GM18520 (cell line): ENCODE results near the gene ZNF385A.
"Not testable (repeated sequence)": the region's sequence is repeated elsewhere in the genome, so short reads cannot be mapped to it uniquely, and the experiment has no call there.

Experiments
- ATAC-seq: cut with Tn5 transposase; IDR thresholded peaks from one replicate; pipeline ENCODE4 v1.9.1; 2021; ENCODE audit not compliant: unreplicated experiment

The ZNF385A gene

DNA sequence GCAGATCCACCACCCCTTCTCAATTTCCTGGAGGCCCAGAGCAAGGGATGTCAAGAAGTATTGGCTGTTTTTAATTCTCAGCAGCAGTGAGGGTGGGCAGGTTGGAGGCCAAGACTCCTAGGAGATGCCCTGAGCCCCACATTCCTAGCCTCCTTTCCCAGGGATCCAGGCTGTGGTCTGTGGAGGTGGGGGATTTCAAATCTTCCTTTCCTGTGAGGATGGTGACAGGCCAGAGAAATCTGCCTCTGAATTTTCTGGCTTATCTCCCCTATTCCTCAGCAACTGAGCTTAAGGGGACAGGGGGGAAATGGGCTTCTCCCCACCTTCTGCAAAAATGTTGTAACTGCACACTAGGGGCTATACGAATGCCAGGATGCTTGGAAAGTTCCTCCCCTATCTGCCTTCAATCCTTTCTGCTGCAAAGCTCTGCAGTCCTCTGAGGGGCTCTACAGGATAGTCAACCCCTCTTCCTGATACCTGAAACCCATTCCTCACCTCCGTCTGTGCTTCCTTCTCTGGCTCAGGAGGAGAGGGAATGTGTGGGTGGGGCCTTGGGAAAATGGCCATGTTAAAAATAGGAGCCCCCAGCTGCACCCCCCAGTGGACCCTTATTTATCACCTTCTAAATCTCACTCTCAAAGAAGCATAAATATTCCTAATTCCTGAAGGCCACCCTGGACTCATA is 26.9 kb downstream of the ZNF385A start:
- no peak for ATAC-seq

DNA sequence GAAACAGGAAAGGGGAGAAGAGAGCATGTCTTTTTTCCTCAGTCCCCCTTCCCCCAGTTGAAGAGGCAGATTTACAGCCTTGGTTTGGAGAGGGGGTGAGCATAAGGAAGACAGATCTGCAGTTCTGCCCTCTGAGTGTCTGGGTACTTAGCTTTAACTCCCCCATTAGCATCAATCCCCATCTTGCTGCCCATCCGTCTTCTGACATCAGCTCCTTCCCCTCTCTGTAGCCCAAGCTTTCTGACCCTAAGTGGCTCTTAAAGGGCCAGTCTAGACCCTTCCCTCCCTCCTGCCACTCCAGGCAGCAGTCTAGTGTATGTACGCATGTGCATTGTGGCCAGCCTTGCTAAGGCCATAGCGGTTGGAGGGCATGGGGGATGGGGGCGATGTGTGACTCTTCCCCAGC is 27.6 kb downstream of the ZNF385A start:
- ATAC-seq: no peak

DNA sequence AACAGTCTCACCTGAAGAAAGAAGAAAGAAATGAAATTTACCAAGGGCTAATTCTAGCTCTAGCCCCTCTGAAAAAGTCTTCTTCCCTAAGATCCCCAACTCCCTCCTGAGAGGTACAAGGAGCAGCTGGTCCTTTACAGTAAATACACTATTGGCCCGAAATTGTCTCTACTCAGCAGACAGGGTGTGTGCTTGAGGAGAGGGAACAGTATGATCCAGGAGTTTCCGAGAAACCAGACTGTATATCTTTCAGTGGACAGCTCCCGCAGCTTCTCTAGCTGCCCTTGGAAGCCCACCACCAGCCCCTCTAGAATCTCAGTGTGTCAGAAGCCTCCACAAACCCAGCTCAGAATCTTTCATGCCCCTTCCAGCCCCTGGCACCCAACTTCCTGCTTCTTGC is 28.3 kb downstream of the ZNF385A start:
- no peak for ATAC-seq

DNA sequence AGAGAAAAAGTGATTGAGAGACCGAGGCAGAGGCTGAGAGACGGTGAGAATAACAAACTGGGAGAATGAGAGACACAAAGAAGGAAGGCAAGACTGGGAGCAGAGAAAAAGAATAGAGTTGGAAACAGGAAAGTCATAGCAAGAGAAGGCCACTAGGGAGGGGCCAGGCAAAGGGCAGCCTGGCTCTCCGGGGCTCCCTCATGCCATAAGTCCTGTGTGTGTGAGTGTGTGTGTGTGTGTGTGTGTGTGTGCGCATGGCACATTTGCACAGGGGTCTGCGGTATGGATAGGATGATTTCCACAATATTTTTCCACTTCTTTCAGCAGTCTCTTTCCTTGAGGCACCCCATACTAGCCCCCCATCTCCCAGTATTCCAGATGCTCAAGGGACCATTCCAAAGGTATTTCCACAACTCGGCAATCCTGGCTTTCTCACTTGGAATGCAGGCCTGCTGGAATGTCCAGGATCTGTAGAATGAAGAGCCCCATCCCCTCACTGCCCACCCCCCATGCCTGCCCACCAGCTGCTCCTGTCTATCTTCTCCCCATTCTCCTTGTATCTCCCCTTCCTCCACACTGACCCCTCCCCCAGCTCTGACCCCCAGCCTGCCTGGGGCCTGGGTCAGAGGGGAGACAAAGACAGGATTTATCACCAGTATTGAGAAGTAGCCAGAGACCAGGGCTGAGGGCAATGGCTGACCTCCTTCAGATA is 29.3 kb downstream of the ZNF385A start:
- ATAC-seq: no peak

DNA sequence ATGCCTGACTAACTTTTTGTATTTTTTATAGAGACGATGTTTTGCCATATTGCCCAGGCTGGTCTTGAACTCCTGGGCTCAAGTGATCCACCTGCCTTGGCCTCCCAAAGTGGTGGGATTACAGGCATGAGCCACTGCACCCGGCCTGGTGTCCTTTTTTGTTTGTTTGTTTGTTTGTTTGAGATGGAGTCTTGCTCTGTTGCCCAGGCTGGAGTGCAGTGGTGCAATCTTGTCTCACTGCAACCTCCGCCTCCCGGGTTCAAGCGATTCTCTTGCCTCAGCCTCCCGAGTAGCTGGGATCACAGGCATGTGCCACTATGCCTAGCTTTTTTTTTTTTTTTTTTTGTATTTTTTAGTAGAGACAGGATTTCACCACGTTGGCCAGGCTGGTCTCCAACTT is 30.3 kb downstream of the ZNF385A start:
- ATAC-seq: not testable (repeated sequence)

DNA sequence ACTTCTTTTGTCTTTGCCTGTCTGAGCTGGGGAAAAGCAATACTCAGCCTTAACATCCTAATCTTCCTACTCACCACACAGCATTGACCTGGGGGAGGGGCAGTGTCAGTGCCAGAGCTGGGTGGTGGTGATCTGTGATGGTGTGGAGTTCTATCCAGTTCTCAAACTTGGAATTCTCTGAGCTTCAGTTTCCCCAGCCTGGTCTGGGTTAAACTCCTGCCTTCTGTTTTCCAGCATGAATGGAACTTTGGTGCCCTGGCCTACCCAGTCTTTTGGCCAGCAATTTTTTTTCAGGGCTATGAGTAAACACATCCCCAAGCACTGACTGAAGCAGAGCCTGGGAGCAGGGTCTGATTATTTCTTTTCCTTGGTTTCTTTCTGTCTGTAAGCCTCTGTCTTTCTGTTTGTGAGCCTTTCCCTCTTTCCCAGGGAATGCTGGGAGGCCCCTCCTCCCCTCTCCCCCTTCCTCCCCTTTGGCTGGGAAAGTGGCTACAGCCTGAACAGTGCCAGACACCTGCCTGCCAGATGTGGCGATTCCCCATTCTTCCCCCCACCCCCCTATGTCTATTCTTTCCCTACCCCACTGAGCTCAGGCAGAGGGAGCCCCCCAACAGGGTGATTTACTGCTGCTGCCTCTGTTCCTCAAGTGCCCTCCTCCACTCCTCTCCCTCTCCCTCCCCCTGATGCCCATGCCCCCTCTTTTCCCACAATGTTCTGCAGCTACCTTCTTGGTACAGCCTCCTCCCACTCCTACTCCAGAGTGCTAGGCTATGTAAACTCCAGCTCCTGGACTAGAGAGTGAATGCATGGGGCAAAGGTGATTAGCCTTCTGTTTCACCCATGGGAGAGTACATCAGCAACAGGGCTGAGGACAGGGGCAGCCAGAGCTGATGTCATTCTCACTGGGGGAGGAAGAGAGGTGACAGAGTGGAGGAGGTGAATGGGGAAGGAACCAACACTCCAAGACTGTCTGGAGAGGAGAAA is 31.4 kb downstream of the ZNF385A start:
- ATAC-seq: no peak

DNA sequence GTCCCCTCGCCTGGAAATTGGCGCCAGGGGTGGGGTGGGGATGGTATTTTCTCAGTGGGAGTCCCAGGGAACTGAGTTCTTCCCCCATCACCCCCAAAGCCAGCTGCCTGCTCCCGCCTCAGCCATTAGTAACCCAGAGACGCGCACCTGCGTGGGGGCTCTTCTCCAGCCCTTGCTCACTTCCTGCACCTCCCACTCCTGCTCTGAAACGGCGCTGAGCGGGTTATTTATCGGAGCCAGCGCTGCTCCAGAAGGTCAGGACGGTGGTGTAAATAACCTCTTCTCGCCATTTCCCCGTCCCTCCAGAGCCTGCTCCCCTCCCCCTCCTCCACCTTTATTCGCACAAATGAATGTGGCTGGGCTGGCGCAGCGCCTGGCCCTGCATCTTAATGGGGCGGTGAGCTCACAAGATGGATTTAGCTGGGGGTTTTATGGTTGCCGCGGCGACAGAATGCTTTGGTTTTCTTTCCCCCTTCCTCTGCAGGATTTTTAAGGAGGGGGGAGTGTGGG is 32.5 kb downstream of the ZNF385A start:
- ATAC-seq: no peak

DNA sequence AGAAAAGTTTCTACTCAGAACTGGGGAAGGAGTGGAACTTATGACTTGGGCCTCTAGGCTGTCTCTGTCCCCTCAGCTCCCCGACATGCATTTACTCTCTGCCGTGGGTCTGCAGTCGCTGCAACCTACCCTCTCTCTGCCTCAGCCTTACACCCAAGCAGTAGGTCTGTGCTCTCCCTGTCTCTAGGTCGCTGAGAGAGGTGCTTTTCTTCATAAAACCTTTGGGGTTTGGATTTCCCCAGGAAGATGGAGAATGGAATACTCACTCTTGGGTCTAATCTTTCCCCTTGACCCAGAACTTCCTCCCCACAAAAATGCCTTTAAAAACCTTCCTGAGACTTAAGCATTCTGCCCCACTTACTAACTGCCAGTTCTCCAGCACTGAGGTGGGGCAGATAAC is 33.2 kb downstream of the ZNF385A start:
- no peak for ATAC-seq

DNA sequence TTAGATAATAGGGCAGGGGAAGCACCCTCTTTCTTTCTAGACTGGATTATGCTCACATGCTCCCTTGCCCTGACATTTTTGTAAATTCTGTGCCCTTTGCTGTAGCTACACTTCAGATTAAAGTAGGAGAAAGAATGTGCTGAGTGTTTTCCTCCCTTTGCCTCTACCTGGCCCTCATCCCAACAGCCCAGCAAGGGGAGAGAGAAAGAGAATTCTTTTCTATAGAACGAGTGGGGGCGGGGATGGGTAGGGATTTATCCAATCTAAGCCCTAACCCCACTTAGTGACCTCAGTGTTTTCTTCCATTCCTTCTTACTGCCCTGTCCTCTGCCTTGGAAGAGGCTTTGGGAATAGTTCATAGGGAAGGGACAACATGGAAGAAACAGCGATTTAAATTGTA is 33.8 kb downstream of the ZNF385A start:
- ATAC-seq: no peak

DNA sequence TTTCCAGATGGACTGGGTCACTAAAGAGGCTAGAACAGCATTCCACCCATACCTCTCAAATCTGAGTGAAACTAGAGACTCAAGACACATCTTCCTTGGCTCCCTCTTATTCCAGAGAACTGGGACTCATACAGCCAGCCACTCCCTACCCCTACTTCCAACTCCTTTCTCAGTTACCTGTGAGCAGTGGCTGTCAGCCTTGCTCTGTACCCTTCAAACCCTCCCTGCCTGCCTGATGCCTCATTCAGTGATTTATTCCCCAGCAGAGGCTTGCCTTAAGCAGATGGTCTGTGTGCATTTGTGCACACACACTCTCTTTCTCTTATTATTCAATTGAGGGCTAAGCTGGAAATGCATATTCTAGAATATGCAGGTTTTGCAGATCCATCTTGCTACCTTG is 34.9 kb downstream of the ZNF385A start:
- no peak for ATAC-seq

DNA sequence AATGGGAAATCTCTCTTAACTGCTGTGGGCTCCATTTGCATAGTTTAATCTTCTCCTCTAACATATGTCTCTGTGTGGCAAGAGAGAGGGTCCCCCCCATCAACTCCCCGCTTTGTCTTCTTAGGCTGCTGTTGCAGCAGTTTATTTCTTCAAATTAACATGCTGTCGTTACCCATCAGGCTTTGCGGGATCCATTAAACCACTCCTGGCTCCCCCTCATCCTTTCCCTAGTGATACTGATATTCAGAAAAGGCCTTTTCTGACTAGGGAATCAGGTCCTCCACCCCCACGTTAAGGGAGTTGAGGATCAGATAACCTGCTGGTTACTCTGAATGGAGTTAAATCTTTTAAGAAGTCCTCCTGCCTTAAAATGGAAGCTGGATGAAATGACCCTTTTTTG is 35.5 kb downstream of the ZNF385A start:
- ATAC-seq: no peak

DNA sequence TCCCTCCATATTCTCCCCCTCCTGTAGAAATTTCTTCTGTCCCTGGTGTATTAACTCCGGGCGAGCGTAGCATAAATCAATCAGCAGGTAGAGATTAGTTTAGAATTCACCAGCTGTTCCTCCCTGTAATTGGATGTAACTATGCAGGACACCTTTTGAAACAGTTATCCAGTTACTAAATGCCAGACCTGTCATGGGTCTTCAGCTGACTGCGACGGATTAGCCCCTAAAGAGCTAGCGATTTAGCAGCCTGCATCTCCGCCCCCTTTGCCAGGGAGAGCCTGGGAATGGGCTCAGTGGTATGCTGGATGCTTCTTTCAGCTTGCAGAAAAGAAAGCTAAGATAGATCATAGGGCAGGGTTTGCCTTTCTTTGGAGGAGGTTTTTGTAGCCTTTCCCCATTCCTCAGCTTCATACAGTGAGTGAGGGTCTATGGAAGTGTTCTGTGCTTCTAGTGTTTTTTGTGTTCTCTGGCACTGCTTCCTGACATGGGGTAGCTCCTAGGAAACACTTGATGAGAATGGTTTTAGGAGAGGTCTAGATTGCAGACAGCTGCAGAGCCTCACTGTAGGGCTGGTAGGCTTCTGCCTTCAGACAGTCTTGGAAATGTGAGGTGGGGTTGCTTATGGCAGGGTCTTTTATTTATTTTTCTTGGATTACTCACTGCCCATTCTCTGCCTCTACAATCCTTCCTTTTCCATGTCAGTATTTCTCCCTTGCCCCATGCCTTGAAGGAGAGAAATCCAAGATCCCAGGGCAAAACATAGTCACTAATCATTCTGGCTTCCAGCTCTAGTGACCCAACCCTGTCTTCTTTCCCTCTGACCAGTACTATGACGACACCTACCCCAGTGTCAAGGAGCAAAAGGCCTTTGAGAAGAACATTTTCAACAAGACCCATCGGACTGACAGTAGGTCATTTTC is 42.9 kb downstream of the ZNF385A start:
- no peak for ATAC-seq

DNA sequence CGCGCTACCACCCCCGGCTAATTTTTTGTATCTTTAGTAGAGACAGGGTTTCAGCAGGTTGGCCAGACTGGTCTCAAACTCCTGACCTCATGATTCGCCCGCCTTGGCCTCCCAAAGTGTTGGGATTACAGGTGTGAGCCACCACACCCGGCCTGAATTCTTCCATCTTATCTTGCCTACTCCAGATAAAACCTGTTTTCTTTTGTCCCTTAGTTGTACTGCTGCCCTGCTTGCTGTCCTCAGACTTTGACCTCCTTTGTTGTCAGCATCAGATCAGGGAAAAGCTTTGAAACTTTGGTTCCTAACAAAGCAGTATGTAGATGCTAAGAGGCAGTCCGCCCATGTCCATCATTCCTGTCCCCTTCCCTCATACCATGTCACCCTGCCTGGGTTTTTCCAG is 43.7 kb downstream of the ZNF385A start:
- no peak for ATAC-seq

DNA sequence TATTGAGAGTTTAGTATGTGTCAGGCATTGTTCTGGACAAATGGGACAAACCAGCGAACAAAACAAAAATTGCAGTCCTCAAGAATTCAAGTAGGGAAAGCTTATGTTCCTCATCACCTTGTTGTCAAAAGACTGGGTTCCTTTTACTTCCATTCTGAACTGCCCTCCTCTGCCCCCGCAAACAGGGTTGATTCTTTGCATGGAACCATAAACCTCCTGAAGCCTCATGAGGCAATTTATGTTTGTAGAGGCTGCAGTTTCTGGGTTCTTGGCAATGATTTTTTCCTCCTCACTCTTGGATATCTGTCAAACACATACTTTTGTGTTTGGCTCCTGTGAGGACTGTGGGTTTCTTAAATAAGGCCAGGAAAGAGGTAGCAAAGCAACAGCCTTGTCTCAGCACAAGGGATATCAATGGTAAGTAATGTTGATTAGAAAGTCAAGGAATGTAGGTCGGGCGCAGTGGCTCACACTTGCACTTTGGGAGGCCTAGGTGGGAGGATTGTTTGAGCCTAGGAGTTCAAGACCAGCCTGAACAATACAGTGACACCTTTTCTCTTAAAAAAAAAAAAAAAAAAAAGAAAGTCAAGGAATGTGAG is 45.7 kb downstream of the ZNF385A start:
- no peak for ATAC-seq

DNA sequence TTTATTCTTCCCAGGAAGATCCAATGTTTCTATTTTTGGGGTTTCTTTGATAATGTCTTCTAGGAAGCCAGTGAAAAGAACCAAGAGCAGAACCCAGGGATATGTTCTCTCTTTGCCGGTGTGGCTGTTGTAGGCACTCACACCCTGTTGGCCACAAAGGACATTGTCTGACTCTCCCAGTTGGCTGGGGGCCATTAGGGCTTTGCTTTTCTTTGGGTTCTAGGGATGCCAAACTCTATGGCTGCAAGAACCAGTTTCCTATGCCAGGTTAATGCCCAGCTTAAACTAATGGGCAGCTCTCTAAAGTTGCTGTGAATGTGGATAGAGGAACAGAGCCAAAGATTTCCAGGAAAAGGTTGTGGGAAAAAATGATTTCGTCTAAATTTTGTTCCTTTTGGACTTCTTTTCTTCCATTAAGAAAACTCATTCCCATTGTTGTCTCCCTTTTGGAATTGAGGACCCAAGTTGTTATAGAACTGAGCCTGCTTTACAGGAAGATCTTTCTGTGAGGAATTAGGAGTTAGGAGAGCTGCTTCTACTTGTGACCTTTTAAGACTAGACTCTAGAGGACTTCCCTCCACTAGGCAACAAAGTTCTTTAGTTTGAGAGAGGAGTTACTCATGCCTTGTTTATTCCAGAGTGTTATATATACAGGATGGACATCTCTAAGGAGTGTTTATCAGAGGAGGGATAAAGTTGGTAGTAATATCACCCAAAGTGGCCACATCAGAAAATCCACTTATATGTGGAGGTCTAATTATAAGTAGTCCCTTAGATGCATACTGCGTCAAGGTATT is 46.5 kb downstream of the ZNF385A start:
- ATAC-seq: no peak

DNA sequence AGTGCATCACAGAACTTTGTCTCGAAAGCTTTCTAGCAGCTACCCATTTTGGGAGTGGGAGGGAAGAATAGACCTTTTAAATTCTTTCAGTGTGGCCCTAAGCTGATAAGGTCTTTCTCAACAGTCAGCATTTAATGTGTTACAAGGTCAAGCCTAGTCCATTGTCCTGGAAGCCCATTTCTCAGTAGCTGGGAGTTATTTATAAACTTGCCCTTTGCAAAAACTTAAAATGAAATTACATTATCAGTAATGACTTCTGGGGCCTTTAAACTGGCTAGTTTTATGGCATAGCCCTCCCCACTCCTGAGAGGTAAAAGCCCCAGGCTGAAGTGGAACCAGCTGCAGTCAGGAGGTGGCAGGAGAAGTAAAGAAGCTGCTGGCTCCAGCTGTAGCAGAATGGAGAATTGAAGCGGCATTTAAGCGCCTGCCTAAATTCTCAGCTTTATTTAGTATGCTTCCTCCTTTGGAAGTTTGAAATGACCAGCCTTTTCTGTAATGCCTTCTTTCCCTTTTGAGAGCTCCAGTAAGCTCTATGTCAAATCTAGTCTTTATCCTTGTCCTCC is 47.2 kb downstream of the ZNF385A start:
- no peak for ATAC-seq

DNA sequence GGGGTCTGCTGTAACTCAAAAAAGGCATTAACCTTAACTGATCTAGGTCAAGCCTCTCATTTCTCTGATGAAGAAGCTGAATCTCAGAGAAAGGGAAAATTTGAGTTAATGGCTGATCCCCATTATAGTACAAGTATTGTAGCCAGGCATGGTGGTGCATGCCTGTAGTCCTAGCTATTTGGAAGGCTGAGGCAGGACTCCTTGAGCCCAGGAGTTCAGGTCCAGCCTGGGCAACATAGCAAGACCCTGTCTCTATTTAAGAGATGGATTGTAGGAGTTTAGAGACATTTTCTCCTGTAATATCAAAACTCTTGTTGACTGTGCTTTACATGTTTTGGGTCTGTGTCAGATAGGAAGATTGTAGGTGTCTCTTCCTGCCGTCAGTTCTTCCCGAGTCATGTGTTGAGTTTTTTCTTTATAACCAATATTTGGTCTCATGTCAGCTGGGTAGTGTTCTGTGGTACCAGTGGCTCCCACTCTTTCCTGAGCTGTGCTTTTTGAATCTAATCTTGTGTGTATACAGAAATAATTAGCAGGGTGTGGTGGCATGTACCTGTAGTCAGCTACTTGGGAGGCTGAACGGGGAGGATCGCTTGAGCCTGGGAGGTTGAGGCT is 51.0 kb downstream of the ZNF385A start:
- no peak for ATAC-seq

DNA sequence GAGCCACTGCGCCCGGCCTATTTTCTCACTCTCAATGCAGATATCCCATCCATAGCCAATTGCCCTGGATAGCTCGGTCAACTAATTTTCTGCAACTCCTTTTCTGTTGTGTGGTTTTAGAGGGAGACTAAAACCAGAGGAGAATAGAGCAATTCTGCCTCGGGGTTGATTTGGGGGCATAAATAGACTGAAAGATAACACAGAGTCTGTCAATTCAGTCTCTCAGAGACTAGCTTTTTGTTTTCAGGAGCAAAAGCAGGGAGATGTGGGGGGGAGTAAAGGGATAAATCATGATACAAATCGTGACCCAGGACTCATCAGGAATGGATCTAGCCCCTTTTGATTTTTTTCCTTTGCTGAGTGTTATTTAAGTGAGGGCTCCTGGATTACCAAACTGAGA is 53.1 kb downstream of the ZNF385A start:
- no peak for ATAC-seq
